Endothelial cell of umbilical vein (primary cell): ENCODE results near the gene EFNA5.

Experiments
- CTCF ChIP-seq, 2 donors: IDR thresholded peaks; 1 replicate in 1 of 2; 2 replicates in 1 of 2; pipeline ENCODE4 v1.5.1; 2011; ENCODE audit warnings: low read length in 2 of 2, mild to moderate bottlenecking in 2 of 2, moderate library complexity in 2 of 2, control low read depth in 1 of 2, inconsistent platforms in 1 of 2, low read depth in 1 of 2; ENCODE audit not compliant: insufficient read depth in 1 of 2; ENCODE audit errors: extremely low read depth in 1 of 2
- EZH2 ChIP-seq: IDR thresholded peaks from 2 replicates; pipeline ENCODE4 v1.6.1; 2012; ENCODE audit warnings: borderline replicate concordance, low read depth, mild to moderate bottlenecking, moderate library complexity, low read length, inconsistent platforms; ENCODE audit not compliant: severe bottlenecking
- JUN ChIP-seq: IDR thresholded peaks from 2 replicates; pipeline ENCODE4 v1.6.1; 2011; ENCODE audit warnings: borderline replicate concordance, low read depth; ENCODE audit not compliant: insufficient read length, insufficient read depth
- MYC ChIP-seq: IDR thresholded peaks from one replicate; pipeline ENCODE4 v1.6.1; 2011; ENCODE audit warnings: mild to moderate bottlenecking, low read depth, low read length
- POLR2A ChIP-seq: IDR thresholded peaks from 2 replicates; pipeline ENCODE4 v1.6.1; 2012; ENCODE audit warnings: low read depth, mild to moderate bottlenecking, control low read depth, low read length
- POLR2AphosphoS5 ChIP-seq: IDR thresholded peaks from 2 replicates; pipeline ENCODE4 v1.6.1; 2012; ENCODE audit warnings: low read depth, mild to moderate bottlenecking, control low read depth, low read length, moderate library complexity; ENCODE audit not compliant: insufficient read depth

GRCh38 chr5:107675201-107675600 is 4.5 kb upstream of the EFNA5 start:
- no peak for TF ChIP-seq CTCF (IDR thresholded peaks at IDR 0.05; ENCODE audit: extremely low read depth in 1 of 2, insufficient read depth in 1 of 2, low read depth in 1 of 2, low read length in 2 of 2)
- TF ChIP-seq POLR2AphosphoS5, result no peak
- no peak for TF ChIP-seq JUN
- no peak for TF ChIP-seq POLR2A
- TF ChIP-seq MYC, result no peak
- no peak for TF ChIP-seq EZH2
